ENCODE data around the gene PCDH12.
"Not testable (repeated sequence)": the region's sequence is repeated elsewhere in the genome, so short reads cannot be mapped to it uniquely, and the experiment has no call there.

PCDH12 gene

GRCh38 chr5:141935538-141935937 lies 22.5 kb downstream of the PCDH12 start:
- DNase-seq = no peak

GRCh38 chr5:141934099-141934844 lies 23.7 kb downstream of the PCDH12 start:
- DNase-seq = no peak

DNA sequence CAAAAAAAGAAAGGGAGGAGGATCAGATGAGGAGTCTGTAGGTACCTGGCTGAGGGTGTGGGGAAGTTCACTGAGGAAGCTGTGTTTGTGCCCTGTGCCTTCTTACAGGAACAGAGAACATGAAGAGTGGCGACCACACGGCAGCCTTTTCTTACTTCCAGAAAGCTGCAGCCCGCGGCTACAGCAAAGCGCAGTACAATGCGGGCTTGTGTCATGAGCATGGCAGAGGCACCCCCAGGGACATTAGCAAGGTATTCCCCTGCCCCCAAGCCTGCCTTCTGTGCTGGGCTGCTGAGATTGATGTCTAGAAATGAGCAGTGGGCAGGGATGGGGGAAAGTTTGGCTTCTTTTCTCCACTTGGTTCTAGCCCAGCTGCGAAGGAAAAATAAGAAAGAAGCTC lies 24.9 kb downstream of the PCDH12 start:
- DNase-seq = no peak

- DNase-seq = no peak
Observed at GRCh38 chr5:141931694-141932093, 26.3 kb downstream of the PCDH12 start.

DNA sequence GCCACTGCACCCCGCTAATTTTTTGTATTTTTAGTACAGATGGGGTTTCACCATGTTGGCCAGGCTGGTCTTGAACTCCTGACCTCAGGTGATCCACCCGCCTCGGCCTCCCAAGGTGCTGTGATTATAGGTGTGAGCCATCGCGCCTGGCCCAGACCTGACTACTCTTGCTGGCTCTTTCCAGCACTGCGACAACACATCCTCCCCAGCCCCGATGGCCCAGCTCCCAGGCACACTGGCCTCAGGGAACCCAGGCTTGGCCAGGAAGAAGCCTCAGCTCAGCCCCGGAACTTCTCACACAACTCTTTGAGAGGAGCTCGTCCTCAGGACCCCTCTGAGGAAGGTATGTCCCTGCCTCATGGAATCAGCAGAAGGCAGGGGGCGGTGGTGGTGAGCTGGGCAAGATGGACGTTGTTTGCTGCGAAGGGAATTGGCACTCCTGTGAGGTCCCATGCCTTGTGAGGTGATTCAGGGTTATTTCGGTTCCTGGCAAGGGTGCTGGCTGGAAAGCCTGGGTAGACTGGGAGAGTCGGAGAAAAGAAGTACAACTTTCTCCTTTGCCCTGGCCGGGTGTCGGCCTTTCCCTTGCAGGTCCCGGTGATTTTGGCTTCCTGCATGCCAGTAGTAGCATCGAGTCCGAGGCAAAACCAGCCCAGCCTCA lies 28.5 kb downstream of the PCDH12 start:
- no peak for DNase-seq

DNA sequence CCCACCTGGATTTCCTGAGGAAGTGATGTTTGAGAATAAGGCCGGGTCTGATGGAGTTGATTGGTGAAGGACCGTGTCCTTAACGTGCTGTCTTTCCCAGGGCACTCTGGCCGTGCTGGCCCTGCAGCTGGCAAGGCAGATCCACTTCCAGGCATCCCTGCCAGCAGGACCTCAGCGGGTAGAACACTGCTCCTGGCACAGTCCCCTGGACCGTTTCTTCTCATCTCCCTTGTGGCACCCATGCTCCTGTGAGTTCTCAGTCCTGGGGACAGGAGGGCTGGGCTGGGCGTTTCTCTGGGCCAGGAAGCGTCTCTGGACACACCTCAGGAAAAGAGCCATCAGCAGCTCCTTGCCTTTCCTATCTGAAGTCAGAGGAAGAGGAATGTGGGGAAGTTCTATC lies 30.0 kb downstream of the PCDH12 start:
- no peak for DNase-seq

- no peak for DNase-seq
Observed at GRCh38 chr5:141926434-141926833, 31.6 kb downstream of the PCDH12 start.

DNA sequence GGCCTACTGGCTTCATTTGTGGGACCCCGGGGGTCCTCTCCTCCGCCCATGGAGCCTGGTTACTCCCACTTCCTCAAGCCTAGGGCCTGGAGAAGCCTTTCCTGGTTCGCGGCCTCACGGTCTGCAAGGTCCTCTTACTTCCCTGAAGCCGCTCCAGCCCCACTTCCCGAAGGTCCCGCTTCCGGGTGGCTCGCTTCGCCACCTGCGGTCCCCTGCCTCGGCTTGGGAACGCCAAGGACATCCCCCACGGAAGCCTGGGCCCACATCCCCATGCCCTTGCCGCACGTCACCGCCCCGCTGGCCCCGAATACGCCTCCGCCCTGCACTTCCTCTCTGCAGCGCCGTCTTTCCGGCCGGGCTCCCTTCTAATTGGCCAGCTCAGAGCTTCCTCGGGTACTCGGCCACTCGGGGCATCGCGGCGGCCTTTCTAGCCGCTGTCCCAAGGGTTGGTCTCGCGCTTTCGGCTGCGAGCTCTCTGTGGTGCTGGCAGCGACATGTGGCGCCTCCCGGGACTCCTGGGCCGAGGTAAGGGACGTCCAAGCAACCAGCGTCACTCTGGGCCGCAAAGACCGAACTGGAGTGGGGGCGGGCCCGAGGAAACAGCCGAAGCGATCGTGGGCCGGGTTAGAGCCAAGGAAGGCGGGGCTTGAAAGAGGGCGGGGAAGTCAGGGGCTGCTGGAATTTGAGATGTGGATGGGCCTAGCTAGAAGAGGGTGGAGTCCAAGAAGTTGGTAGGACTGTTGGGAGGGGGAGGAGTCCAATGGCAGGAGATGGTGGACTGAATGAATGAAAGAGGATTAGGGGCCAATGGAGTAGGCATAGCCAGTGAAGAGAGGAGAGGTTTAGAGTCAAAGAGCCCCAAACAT lies 34.3 kb downstream of the PCDH12 start, which contains the start of gene DELE1:
DELE1 (plus strand) TSS at position 424 of the 866 bp plus-strand sequence; CDS start at position 495, 71 bp downstream.
- peak; percentile 94 for DNase-seq

DNA sequence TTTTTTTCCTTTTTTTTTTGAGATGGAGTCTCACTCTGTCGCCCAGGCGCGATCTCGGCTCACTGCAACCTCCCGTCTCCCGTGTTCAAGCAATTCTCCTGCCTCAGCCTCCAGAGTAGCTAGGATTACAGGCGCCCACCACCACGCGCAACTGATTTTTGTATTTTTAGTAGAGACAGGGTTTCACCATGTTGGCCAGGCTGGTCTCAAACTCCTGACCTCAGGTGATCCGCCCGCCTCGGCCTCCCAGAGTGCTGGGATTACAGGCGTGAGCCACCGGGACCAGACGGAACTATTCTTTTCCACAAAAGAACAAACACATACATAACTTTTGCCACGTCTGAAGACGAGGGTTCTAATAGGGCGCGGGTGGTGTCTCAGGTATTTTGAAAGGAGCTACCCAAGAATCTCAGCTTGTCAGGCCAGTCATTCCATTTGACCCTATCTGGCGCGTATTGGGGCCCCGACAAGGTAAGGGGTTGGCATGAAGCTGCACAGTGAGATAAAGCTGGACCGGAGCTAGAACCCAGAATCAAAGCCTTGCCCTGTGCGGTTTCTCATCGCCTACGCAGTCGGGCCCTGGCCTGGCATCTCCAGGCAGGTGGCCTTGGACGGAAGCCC lies 35.1 kb downstream of the PCDH12 start:
- not testable (repeated sequence) for DNase-seq

- no peak for DNase-seq
Observed at GRCh38 chr5:141920771-141921170, 37.2 kb downstream of the PCDH12 start.

- no peak for DNase-seq
Observed at GRCh38 chr5:141919218-141920119, 38.5 kb downstream of the PCDH12 start.

DNA sequence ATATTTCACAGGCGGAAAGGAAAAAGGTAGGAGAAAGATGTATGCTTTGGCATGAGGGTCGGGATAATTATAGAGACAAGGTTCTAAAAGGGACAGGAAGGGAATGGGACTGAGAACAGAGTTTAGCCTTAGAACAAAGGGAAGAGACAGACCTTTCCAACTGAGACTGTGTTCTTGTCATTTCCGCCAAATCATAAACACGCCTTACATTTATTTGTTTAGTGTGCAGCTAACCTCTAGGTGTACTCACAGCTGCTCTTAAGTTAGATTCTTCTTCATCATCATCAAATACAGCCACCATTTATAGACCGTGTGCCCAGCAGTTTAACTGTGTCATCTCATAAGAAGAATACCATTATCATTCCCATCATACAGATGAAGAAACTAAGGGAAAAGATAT lies 40.2 kb downstream of the PCDH12 start:
- no peak for DNase-seq

DNA sequence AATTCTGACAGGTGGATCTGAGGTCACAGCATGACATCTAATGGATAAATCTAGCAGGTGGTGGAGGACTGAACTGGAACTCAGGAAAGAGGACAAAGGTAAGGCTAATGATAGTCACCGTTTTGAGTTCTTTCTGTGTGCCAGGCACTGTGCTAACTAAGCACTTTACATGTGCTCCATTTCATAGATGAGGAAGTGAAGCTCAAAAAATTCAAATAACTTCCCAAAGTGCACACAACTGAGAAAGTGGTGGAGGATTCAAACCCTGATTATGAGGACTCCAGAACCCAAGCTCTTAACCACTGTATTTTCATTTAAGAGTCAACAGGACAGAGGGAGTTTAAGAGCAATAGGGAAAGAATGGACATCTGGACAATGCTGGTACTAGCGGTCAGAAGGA lies 41.5 kb downstream of the PCDH12 start:
- no peak for DNase-seq

DNA sequence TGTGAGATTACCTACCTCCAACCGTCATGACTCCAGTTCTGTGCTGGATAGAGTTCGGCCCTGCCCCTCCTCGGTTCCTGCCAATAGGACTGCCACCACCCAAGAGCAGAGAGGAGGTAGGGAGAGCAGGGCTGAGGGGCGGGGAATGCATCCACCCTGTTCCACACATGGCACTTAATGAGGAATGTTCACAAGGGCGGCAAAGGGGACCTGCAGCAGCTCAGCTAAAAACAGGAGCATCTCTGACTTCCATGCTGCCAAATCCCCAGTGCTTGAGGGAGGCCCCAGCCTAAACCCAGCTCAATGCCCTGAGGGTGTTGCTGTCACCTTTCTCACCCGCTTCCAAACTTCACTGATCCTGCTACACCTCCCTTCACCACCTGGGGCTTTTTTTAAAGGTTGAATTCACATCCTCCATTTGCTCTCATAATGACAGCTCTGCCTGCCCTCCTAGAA lies 42.1 kb downstream of the PCDH12 start:
- no peak for DNase-seq

GRCh38 chr5:141914797-141915196 lies 43.2 kb downstream of the PCDH12 start:
- DNase-seq = no peak

DNA sequence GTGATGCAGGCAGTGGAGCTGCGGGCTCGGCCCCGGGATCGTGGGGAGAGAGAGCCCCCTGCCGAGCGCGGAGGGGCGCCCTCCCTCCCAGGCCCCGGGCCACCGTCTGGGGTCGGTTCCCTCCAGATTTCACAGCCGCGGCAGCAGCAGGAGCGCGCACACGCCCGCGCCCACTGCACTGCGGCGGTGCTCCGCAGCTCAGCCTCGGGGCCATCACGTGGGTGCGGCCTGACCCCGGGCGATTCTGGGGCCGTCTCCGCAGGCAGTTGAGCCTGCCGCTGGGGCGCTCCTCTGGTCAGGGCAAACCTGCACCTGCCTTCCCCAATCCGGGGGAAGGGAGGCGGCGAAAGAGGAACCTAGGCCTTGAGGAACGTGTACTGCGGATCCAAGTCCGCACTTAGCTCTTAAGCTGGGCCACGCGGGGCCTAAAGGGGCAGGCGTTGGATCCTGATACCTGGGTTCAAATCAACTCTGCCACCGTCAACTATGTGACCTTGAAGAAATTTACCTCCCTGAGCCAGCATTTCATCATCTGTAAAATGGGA lies 43.7 kb downstream of the PCDH12 start:
- DNase-seq = peak; percentile 34

GRCh38 chr5:141913560-141914198 lies 44.3 kb downstream of the PCDH12 start:
- DNase-seq = no peak

DNA sequence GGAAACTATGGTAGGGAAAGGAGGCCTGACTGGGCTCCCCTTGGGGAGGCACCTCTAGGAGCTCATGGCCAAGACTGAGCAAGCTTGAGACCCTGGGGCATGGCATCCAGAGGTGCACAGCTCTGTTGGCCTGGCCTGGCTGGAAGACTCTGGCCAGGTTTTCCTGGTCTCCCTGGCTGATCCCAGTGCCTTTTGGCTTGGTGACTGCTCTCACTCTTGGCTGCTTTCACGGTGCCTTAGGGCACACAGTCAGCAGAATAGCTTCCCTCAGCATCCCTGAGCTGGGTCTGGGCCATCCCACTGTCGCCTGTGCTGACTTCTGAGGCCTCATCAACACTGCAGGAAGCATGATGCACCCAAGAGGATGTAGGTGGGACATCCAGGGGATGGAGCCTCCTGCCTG lies 47.7 kb downstream of the PCDH12 start:
- peak; percentile 91 for DNase-seq

- no peak for DNase-seq
Observed at GRCh38 chr5:141909212-141909611, 48.8 kb downstream of the PCDH12 start.

- DNase-seq = peak; percentile 68
Observed at GRCh38 chr5:141908796-141909195, 49.2 kb downstream of the PCDH12 start.

GRCh38 chr5:141906972-141907371 lies 51.0 kb downstream of the PCDH12 start:
- no peak for DNase-seq
